Lower lobe of right lung (tissue), 2 donors: ENCODE data around the gene WDR5. TPM values are rescaled to one million over a fixed set of nuclear protein-coding genes. Genes with fewer than 3 reads are reported as not detected.

Source experiments
- ATAC-seq, 2 donors: fragments of 200-7000 bp; cut with Tn5 transposase; one replicate each; pipeline ENCODE4 v1.9.1; 2020 to 2022; ENCODE audit warnings: mild to moderate bottlenecking in 2 of 2, moderate library complexity in 2 of 2
- DNase-seq: peaks from one replicate; pipeline ENCODE4 v3.0.0-alpha.2; 2020
- H3K27ac ChIP-seq: fragments of 200-600 bp; one replicate; pipeline ENCODE4 v1.8.0; 2022
- H3K27me3 ChIP-seq: fragments of 200-600 bp; one replicate; pipeline ENCODE4 v1.8.0; 2022; ENCODE audit warnings: low read depth
- H3K36me3 ChIP-seq: fragments of 200-600 bp; one replicate; pipeline ENCODE4 v1.8.0; 2022; ENCODE audit warnings: mild to moderate bottlenecking
- H3K4me1 ChIP-seq: fragments of 200-600 bp; one replicate; pipeline ENCODE4 v1.8.0; 2022
- H3K4me3 ChIP-seq: fragments of 200-600 bp; one replicate; pipeline ENCODE4 v1.8.0; 2022; ENCODE audit warnings: mild to moderate bottlenecking
- H3K9me3 ChIP-seq: fragments of 200-600 bp; one replicate; pipeline ENCODE4 v1.8.0; 2022
- CTCF ChIP-seq: fragments of 200-600 bp; IDR thresholded peaks from one replicate; pipeline ENCODE4 v1.8.0; 2022; ENCODE audit warnings: antibody characterized with exemption, mild to moderate bottlenecking
- intact Hi-C: fragments of 100-400 bp; cut with DNase I; formaldehyde crosslinking; loops from one replicate; pipeline ENCODE4 v1.11.0; 2022
- total RNA-seq: library from RNA; stranded (reverse); fragmentation: NEBNext Ultra II Directional; extraction: Animal tissue kit (Norgen Biotek cat#: 25700); gene quantifications from one replicate; pipeline ENCODE4 v1.2.1, GENCODE V29; 2021
- donor health status: DM: no; HTN: yes; CAD: no; lungs with severe emphysema.

WDR5 gene
- total RNA-seq, 1 donor from 2014 or later: 22.6 TPM

DNA sequence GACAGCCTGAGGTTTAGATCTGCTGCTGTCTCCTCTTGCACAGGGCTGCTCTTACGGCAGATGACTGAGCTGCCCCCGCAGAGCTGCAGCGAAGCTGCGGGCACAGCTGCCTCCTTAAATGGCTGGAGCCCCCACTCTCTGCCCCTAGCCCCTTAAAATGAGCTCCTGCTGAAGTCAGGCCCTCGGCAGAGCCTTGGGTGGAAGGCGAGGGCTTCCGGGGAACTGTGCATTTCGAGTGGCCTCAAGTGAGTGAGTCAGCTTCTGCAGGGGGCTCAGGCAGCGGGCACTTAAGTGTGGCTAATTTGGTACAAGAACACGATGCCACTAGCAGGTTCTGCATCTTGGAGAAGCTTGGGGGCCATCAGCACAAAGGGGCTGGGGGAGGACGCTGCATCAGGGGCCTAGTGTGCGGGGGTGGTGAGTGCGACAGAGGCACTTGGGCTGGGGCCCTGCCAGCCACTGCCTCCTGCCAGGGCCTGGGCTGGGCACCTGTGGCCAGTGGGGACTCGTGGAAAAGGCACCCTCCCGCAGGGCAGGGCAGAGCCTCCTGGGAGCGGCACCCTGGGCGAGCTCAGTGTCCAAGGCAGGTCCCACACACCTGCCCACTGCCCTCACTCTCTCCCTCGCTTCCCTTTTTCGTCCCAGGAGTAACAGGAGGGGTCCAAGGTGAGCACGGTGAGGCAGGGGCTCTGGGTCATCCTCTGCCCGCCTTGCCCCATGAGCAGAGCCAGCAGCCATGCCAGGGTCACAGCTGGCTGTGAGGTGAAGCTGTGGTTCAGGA, 57.3 kb downstream of the WDR5 start:
- Histone ChIP-seq H3K27me3 (peaks cover 8% of the 10 kb centered on the region), H3K36me3 (no peaks in the 10 kb centered on the region), H3K27ac (no peak overlapping the region), H3K4me1 (peaks cover 9% of the 10 kb centered on the region), H3K9me3 (no peaks in the 10 kb centered on the region), H3K4me3 (no peak overlapping the region)
- peak; percentile 69 to 81 for ATAC-seq
- DNase-seq: peak; percentile 63
- TF ChIP-seq CTCF: no peak
- intact Hi-C loops: no loop called here

- no peak for TF ChIP-seq CTCF
- Histone ChIP-seq H3K27ac (no peak overlapping the region), H3K4me3 (no peak overlapping the region), H3K4me1 (peaks cover 9% of the 10 kb centered on the region), H3K27me3 (no peaks in the 10 kb centered on the region), H3K36me3 (no peaks in the 10 kb centered on the region), H3K9me3 (no peaks in the 10 kb centered on the region)
- DNase-seq: peak; percentile 14
- intact Hi-C loops: no loop called here
- no peak for ATAC-seq
Measured at GRCh38 chr9:134193912-134194535, 58.1 kb downstream of the WDR5 start.

- DNase-seq (peak; percentile 37), ATAC-seq (no peak)
- intact Hi-C loops: no loop called here
Measured at GRCh38 chr9:134195558-134195957, 59.7 kb downstream of the WDR5 start.

DNA sequence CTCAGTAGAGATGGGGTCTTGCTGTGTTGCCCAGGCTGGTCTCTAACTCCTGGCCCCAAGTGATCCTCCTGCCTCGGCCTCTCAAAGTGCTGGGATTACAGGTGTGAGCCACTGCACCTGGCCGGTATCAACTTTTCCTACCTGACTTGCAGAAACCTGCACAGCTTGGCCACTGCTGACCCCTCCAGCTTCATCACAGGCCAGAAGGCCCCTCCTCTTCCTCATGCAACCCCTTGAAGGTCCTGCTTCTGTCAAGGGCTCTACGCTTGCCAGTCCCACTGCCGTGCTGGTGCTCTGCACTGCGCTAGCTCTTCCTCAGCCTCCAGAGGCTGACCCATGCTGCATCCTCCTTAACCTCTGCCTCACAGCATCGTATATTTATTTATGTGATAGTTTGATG, 61.0 kb downstream of the WDR5 start:
- no peak for TF ChIP-seq CTCF
- H3K36me3 ChIP-seq: no peaks in the 10 kb centered on the region
- DNase-seq (no peak), ATAC-seq (no peak)
- no peaks in the 10 kb centered on the region for H3K9me3 ChIP-seq
- no peak overlapping the region for H3K27ac ChIP-seq
- H3K4me3 ChIP-seq: no peak overlapping the region
- no peaks in the 10 kb centered on the region for H3K27me3 ChIP-seq
- intact Hi-C loops: no loop called here
- peaks cover 9% of the 10 kb centered on the region for H3K4me1 ChIP-seq

More at GRCh38 chr9:134195558-134195957, 59.7 kb downstream of the WDR5 start:
- H3K27me3 ChIP-seq: no peaks in the 10 kb centered on the region
- H3K9me3 ChIP-seq: no peaks in the 10 kb centered on the region
- H3K4me3 ChIP-seq: no peak overlapping the region
- peaks cover 9% of the 10 kb centered on the region for H3K4me1 ChIP-seq
- no peaks in the 10 kb centered on the region for H3K36me3 ChIP-seq
- TF ChIP-seq CTCF: no peak
- no peak overlapping the region for H3K27ac ChIP-seq

- DNase-seq: no peak
Measured at GRCh38 chr9:134198791-134199190, 62.9 kb downstream of the WDR5 start.

More at GRCh38 chr9:134198791-134199190, 62.9 kb downstream of the WDR5 start:
- TF ChIP-seq CTCF: no peak
- no peak overlapping the region for H3K27ac ChIP-seq
- ATAC-seq: no peak
- peaks cover 9% of the 10 kb centered on the region for H3K4me1 ChIP-seq
- intact Hi-C loops: no loop called here
- H3K27me3 ChIP-seq: no peaks in the 10 kb centered on the region
- no peak overlapping the region for H3K4me3 ChIP-seq
- H3K9me3 ChIP-seq: peaks cover 5% of the 10 kb centered on the region
- no peaks in the 10 kb centered on the region for H3K36me3 ChIP-seq
